ENCODE results near the gene HERC4. TPM values are rescaled to one million over a fixed set of nuclear protein-coding genes. Genes with fewer than 3 reads are reported as not detected.

Gene HERC4
- total RNA-seq, 1 donor from 2014 or later: 56.9 TPM

DNA sequence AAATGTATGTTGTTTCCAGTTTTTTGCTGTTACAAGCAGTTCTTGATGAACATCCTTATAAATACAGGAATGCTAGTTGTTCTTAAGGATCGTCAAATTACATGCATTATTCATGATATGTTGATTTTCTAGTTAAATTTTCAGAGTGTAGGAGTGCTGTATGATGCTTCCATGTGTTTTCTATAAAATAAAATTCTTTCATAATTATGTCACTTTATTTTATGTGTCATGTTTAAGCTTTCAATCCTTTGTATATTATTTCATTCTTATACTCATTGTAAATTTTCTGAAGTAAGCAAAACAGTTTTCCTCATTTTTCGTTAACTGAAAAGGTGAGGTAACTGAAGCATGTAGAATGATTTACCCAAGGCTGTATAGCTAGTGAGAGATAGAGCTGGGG is 17.4 kb upstream of the HERC4 start:
- Histone ChIP-seq H3K9me3 (ENCODE audit: insufficient read depth, low read depth, low read length) (no peaks in the 10 kb centered on the region), H3K4me1 (ENCODE audit: insufficient read depth, low read length) (peaks cover 28% of the 10 kb centered on the region), H3K4me3 (ENCODE audit: insufficient read depth, low read depth, low read length) (no peak overlapping the region), H3K36me3 (ENCODE audit: insufficient read depth, low read length) (no peaks in the 10 kb centered on the region), H4K20me1 (ENCODE audit: insufficient read depth, low read length) (no peaks in the 10 kb centered on the region), H2AFZ (ENCODE audit: low read depth, low read length) (no peak overlapping the region), H3K4me2 (ENCODE audit: low read length) (no peak overlapping the region), H3K79me2 (ENCODE audit: insufficient read depth, low read length) (no peaks in the 10 kb centered on the region), H3K9ac (ENCODE audit: low read length) (no peak overlapping the region), H3K27ac (ENCODE audit: low read depth, low read length) (peak overlapping the region; percentile 48), H3K27me3 (ENCODE audit: insufficient read depth, low read length) (no peaks in the 10 kb centered on the region)
- Mint-ChIP-seq H3K36me3 (ENCODE audit: low read depth, unreplicated experiment) (no peaks in the 10 kb centered on the region), H3K9me3 (ENCODE audit: unreplicated experiment) (peaks cover 2% of the 10 kb centered on the region), H3K27me3 (ENCODE audit: low read depth, unreplicated experiment) (no peaks in the 10 kb centered on the region), H3K27ac (ENCODE audit: unreplicated experiment) (no peak overlapping the region), H3K4me1 (ENCODE audit: low read depth, unreplicated experiment) (peaks cover 18% of the 10 kb centered on the region), H3K4me3 (ENCODE audit: unreplicated experiment) (no peak overlapping the region)
- TF ChIP-seq, protein P1, sequence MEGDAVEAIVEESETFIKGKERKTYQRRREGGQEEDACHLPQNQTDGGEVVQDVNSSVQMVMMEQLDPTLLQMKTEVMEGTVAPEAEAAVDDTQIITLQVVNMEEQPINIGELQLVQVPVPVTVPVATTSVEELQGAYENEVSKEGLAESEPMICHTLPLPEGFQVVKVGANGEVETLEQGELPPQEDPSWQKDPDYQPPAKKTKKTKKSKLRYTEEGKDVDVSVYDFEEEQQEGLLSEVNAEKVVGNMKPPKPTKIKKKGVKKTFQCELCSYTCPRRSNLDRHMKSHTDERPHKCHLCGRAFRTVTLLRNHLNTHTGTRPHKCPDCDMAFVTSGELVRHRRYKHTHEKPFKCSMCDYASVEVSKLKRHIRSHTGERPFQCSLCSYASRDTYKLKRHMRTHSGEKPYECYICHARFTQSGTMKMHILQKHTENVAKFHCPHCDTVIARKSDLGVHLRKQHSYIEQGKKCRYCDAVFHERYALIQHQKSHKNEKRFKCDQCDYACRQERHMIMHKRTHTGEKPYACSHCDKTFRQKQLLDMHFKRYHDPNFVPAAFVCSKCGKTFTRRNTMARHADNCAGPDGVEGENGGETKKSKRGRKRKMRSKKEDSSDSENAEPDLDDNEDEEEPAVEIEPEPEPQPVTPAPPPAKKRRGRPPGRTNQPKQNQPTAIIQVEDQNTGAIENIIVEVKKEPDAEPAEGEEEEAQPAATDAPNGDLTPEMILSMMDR (IDR thresholded peaks at IDR 0.05; ENCODE audit: insufficient read depth, low read depth, low read length): no peak
- no peak for TF ChIP-seq EZH2 (IDR thresholded peaks at IDR 0.05; ENCODE audit: insufficient read depth, low read length)
- DNase-seq (ENCODE audit: low read depth): no peak
- FAIRE-seq: no peak

DNA sequence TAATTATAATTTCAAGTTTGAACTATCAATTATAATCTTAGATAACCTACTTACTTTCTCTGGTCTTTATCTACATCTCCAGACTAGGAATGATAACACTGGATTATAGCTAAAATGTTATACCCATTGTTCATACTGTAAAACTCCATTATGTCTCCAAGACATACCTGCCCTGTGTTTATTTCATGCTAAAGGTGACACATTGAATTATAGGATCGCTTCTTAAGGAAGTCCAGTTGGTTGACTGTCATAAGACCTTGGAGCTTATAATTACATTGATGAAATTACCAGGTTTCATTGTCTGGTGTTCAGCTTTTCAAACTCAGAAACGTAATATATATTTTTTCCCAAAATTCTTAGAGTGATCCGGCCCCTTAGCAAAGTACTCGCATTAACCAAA is 15.5 kb upstream of the HERC4 start:
- Mint-ChIP-seq H3K4me3 (ENCODE audit: unreplicated experiment) (no peak overlapping the region), H3K9me3 (ENCODE audit: unreplicated experiment) (peaks cover 2% of the 10 kb centered on the region), H3K27me3 (ENCODE audit: low read depth, unreplicated experiment) (no peaks in the 10 kb centered on the region), H3K27ac (ENCODE audit: unreplicated experiment) (no peak overlapping the region), H3K4me1 (ENCODE audit: low read depth, unreplicated experiment) (peaks cover 17% of the 10 kb centered on the region), H3K36me3 (ENCODE audit: low read depth, unreplicated experiment) (no peaks in the 10 kb centered on the region)
- no peak for FAIRE-seq
- Histone ChIP-seq H3K4me3 (ENCODE audit: insufficient read depth, low read depth, low read length) (no peak overlapping the region), H4K20me1 (ENCODE audit: insufficient read depth, low read length) (no peaks in the 10 kb centered on the region), H3K9ac (ENCODE audit: low read length) (no peak overlapping the region), H2AFZ (ENCODE audit: low read depth, low read length) (no peak overlapping the region), H3K79me2 (ENCODE audit: insufficient read depth, low read length) (no peaks in the 10 kb centered on the region), H3K9me3 (ENCODE audit: insufficient read depth, low read depth, low read length) (no peaks in the 10 kb centered on the region), H3K4me2 (ENCODE audit: low read length) (no peak overlapping the region), H3K27me3 (ENCODE audit: insufficient read depth, low read length) (no peaks in the 10 kb centered on the region), H3K36me3 (ENCODE audit: insufficient read depth, low read length) (no peaks in the 10 kb centered on the region), H3K27ac (ENCODE audit: low read depth, low read length) (no peak overlapping the region), H3K4me1 (ENCODE audit: insufficient read depth, low read length) (peaks cover 24% of the 10 kb centered on the region)
- DNase-seq (ENCODE audit: low read depth): no peak
- TF ChIP-seq, protein P1 (IDR thresholded peaks at IDR 0.05; ENCODE audit: insufficient read depth, low read depth, low read length): no peak
- no peak for TF ChIP-seq EZH2 (IDR thresholded peaks at IDR 0.05; ENCODE audit: insufficient read depth, low read length)

DNA sequence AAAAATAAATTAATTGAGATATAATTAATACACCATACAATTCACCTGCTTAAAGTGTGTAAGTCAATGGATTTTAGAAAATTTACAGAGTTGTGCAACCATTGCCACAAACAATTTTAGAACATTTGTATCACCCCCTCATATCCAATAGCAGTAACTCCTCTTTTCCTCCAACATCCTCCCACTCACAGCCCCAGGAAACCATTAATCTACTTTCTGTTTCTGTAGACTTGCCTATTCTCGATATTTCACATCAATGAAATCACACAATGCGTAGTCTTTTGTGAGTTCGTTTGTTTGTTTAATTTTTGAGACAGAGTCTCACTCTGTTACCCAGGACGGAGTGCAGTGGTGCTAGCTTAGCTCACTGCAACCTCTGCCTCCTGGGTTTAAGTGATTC is 13.7 kb upstream of the HERC4 start:
- DNase-seq (ENCODE audit: low read depth) (peak; percentile 82), FAIRE-seq (no peak)
- no peaks in the 10 kb centered on the region for H3K9me3 Mint-ChIP-seq (ENCODE audit: unreplicated experiment)
- TF ChIP-seq, protein P1 (IDR thresholded peaks at IDR 0.05; ENCODE audit: insufficient read depth, low read depth, low read length): no peak
- TF ChIP-seq EZH2 (IDR thresholded peaks at IDR 0.05; ENCODE audit: insufficient read depth, low read length): no peak
- no peaks in the 10 kb centered on the region for H3K36me3 Mint-ChIP-seq (ENCODE audit: low read depth, unreplicated experiment)
- H3K27ac ChIP-seq (ENCODE audit: low read depth, low read length): peak overlapping the region; percentile 10
- no peaks in the 10 kb centered on the region for H3K79me2 ChIP-seq (ENCODE audit: insufficient read depth, low read length)
- no peaks in the 10 kb centered on the region for H4K20me1 ChIP-seq (ENCODE audit: insufficient read depth, low read length)
- H3K4me1 ChIP-seq (ENCODE audit: insufficient read depth, low read length): peaks cover 11% of the 10 kb centered on the region
- no peak overlapping the region for H3K27ac Mint-ChIP-seq (ENCODE audit: unreplicated experiment)
- H3K36me3 ChIP-seq (ENCODE audit: insufficient read depth, low read length): no peaks in the 10 kb centered on the region
- H3K4me1 Mint-ChIP-seq (ENCODE audit: low read depth, unreplicated experiment): peaks cover 7% of the 10 kb centered on the region
- peak overlapping the region; percentile 67 for H3K4me2 ChIP-seq (ENCODE audit: low read length)
- H3K27me3 ChIP-seq (ENCODE audit: insufficient read depth, low read length): no peaks in the 10 kb centered on the region
- no peak overlapping the region for H3K4me3 ChIP-seq (ENCODE audit: insufficient read depth, low read depth, low read length)
- peak overlapping the region; percentile 7 for H2AFZ ChIP-seq (ENCODE audit: low read depth, low read length)
- H3K9ac ChIP-seq (ENCODE audit: low read length): peak overlapping the region; percentile 22
- no peaks in the 10 kb centered on the region for H3K27me3 Mint-ChIP-seq (ENCODE audit: low read depth, unreplicated experiment)
- no peaks in the 10 kb centered on the region for H3K9me3 ChIP-seq (ENCODE audit: insufficient read depth, low read depth, low read length)
- no peak overlapping the region for H3K4me3 Mint-ChIP-seq (ENCODE audit: unreplicated experiment)

Measured in astrocyte (in vitro differentiated cells and primary cell).